ENCODE data around the gene ROBO4. TPM values are rescaled to one million over a fixed set of nuclear protein-coding genes. Genes with fewer than 3 reads are reported as not detected.

ROBO4 gene
- total RNA-seq, 1 donor from 2014 or later: 278 TPM

- no peak for DNase-seq (ENCODE audit: low read depth in 2 of 2)
Observed at GRCh38 chr11:124919898-124920297, 22.2 kb upstream of the ROBO4 start.

GRCh38 chr11:124918950-124919349 is 21.3 kb upstream of the ROBO4 start, which contains the start of gene HEPN1:
TSS of gene HEPN1 (plus strand) at chr11:124919250.
- no peak for DNase-seq (ENCODE audit: low read depth in 2 of 2)

- DNase-seq (ENCODE audit: low read depth in 2 of 2): no peak
Observed at GRCh38 chr11:124917115-124917637, 19.5 kb upstream of the ROBO4 start.

- no peak for DNase-seq (ENCODE audit: low read depth in 2 of 2)
Observed at GRCh38 chr11:124916370-124916710, 18.7 kb upstream of the ROBO4 start.

GRCh38 chr11:124915541-124916369 is 18.1 kb upstream of the ROBO4 start:
- DNase-seq (ENCODE audit: low read depth in 2 of 2): peak in 1 of 2 donors; percentile 76

GRCh38 chr11:124902616-124903015 is 5.0 kb upstream of the ROBO4 start:
- no peak for DNase-seq (ENCODE audit: low read depth in 2 of 2)

- DNase-seq (ENCODE audit: low read depth in 2 of 2): peak; percentile 93 to 94
Observed at GRCh38 chr11:124900464-124900863, 2.8 kb upstream of the ROBO4 start.

GRCh38 chr11:124899383-124900145 is 1.9 kb upstream of the ROBO4 start:
- DNase-seq (ENCODE audit: low read depth in 2 of 2): peak in 1 of 2 donors; percentile 60

- peak; percentile 83 to 87 for DNase-seq (ENCODE audit: low read depth in 2 of 2)
Observed at GRCh38 chr11:124898711-124899110, 1.0 kb upstream of the ROBO4 start.

- peak in 1 of 2 donors; percentile 86 for DNase-seq (ENCODE audit: low read depth in 2 of 2)
Observed at GRCh38 chr11:124898263-124898680, 607 bp upstream of the ROBO4 start.

- no peak for DNase-seq (ENCODE audit: low read depth in 2 of 2)
Observed at GRCh38 chr11:124896821-124897391, 759 bp downstream of the ROBO4 start.

- DNase-seq (ENCODE audit: low read depth in 2 of 2): peak in 1 of 2 donors; percentile 33
Observed at GRCh38 chr11:124896071-124896750, 1.5 kb downstream of the ROBO4 start.

- DNase-seq (ENCODE audit: low read depth in 2 of 2): no peak
Observed at GRCh38 chr11:124895471-124895971, 2.1 kb downstream of the ROBO4 start.

GRCh38 chr11:124894606-124895430 is 2.8 kb downstream of the ROBO4 start:
- DNase-seq (ENCODE audit: low read depth in 2 of 2): no peak

GRCh38 chr11:124893781-124894401 is 3.8 kb downstream of the ROBO4 start:
- no peak for DNase-seq (ENCODE audit: low read depth in 2 of 2)

GRCh38 chr11:124892750-124893454 is 4.8 kb downstream of the ROBO4 start:
- peak in 1 of 2 donors; percentile 69 for DNase-seq (ENCODE audit: low read depth in 2 of 2)

- DNase-seq (ENCODE audit: low read depth in 2 of 2): no peak
Observed at GRCh38 chr11:124892146-124892545, 5.5 kb downstream of the ROBO4 start.

- DNase-seq (ENCODE audit: low read depth in 2 of 2): no peak
Observed at GRCh38 chr11:124891373-124891861, 6.2 kb downstream of the ROBO4 start.

All from dermis microvascular lymphatic vessel endothelial cell (primary cell).